Liver (tissue), 3 donors: ENCODE data around the gene ROBO2.

Source experiments
- EGR1 ChIP-seq, 2 donors: IDR thresholded peaks; 2 replicates each; pipeline ENCODE4 v1.6.1; 2016 to 2018; ENCODE audit warnings: antibody characterized with exemption in 2 of 2, low read depth in 2 of 2
- TAF1 ChIP-seq: conservative IDR thresholded peaks from 2 replicates; pipeline ENCODE4 v1.6.1; 2016; ENCODE audit warnings: antibody characterized with exemption, mild to moderate bottlenecking
- TF ChIP-seq, protein P1 (sequence below): fragments of 150-350 bp; IDR thresholded peaks from 2 replicates; pipeline ENCODE4 v1.5.1; 2017; ENCODE audit warnings: improper control_type of control experiment, low read depth, low read length; ENCODE audit not compliant: missing input control
- donor health status: healthy.
- donor health status: healthy.

DNA sequence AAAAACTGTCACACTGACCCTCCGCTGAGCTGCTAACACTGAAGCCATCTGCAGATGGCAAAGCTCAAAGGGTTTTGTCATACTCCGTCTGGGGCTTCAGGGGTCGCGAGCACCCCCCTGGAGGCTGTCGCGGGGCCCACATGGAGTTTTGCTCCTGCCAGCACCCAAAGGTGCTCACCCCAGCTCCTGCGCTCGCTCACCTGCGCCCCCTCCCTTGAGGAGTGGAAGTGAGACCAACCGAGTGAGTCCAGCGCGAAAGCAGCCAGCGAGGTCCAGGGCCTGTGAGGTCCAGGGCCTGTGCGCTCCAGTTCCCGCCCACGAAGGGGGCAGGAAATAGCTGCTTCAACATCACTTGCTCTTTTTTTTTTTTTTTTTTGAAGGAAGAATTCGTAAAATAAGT, 208.5 kb downstream of the ROBO2 start:
- TF ChIP-seq, protein P1, sequence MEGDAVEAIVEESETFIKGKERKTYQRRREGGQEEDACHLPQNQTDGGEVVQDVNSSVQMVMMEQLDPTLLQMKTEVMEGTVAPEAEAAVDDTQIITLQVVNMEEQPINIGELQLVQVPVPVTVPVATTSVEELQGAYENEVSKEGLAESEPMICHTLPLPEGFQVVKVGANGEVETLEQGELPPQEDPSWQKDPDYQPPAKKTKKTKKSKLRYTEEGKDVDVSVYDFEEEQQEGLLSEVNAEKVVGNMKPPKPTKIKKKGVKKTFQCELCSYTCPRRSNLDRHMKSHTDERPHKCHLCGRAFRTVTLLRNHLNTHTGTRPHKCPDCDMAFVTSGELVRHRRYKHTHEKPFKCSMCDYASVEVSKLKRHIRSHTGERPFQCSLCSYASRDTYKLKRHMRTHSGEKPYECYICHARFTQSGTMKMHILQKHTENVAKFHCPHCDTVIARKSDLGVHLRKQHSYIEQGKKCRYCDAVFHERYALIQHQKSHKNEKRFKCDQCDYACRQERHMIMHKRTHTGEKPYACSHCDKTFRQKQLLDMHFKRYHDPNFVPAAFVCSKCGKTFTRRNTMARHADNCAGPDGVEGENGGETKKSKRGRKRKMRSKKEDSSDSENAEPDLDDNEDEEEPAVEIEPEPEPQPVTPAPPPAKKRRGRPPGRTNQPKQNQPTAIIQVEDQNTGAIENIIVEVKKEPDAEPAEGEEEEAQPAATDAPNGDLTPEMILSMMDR = no peak
- no peak for TF ChIP-seq EGR1 (IDR thresholded peaks at IDR 0.05; ENCODE audit: low read depth in 2 of 2)
- no peak for TF ChIP-seq TAF1
